H9 (cell line): ENCODE measurements around the gene SRL. TPM values are rescaled to one million over a fixed set of nuclear protein-coding genes. Genes with fewer than 3 reads are reported as not detected.

ENCODE experiments used
- DNase-seq: peaks from one replicate; pipeline ENCODE4 v3.0.0-alpha.2; 2017
- H2AFZ ChIP-seq: one replicate; pipeline ENCODE4 v1.6.1; 2013; ENCODE audit warnings: mild to moderate bottlenecking, low read length, control low read depth, moderate library complexity
- H2AK5ac ChIP-seq: 2 replicates; pipeline ENCODE4 v1.6.1; 2013; ENCODE audit warnings: low read length, control low read depth, mixed read lengths; ENCODE audit not compliant: insufficient read length
- H2BK120ac ChIP-seq: one replicate; pipeline ENCODE4 v1.6.1; 2013; ENCODE audit warnings: low read depth, mild to moderate bottlenecking, low read length, control low read depth, inconsistent platforms; ENCODE audit not compliant: poor library complexity, severe bottlenecking
- H2BK12ac ChIP-seq: 2 replicates; pipeline ENCODE4 v1.6.1; 2013; ENCODE audit warnings: low read length, control low read depth, mixed read lengths, low read depth; ENCODE audit not compliant: insufficient read length
- H2BK15ac ChIP-seq: 2 replicates; pipeline ENCODE4 v1.6.1; 2013; ENCODE audit warnings: low read depth, low read length, control low read depth
- H2BK20ac ChIP-seq: one replicate; pipeline ENCODE4 v1.6.1; 2013; ENCODE audit warnings: low read depth, mild to moderate bottlenecking, low read length, control low read depth, inconsistent platforms; ENCODE audit not compliant: poor library complexity, severe bottlenecking
- H2BK5ac ChIP-seq: 2 replicates; pipeline ENCODE4 v1.6.1; 2013; ENCODE audit warnings: low read length, control low read depth, mixed read lengths; ENCODE audit not compliant: insufficient read length
- H3K14ac ChIP-seq: 2 replicates; pipeline ENCODE4 v1.6.1; 2013; ENCODE audit warnings: low read length, control low read depth; ENCODE audit not compliant: insufficient read depth
- H3K18ac ChIP-seq: 2 replicates; pipeline ENCODE4 v1.6.1; 2013; ENCODE audit warnings: low read depth, mild to moderate bottlenecking, mixed read lengths, low read length, control low read depth; ENCODE audit not compliant: insufficient read length
- H3K23ac ChIP-seq: 2 replicates; pipeline ENCODE4 v1.6.1; 2013; ENCODE audit warnings: low read length, control low read depth, mixed read lengths, low read depth; ENCODE audit not compliant: insufficient read length
- H3K23me2 ChIP-seq: 2 replicates; pipeline ENCODE4 v1.6.1; 2013; ENCODE audit warnings: low read depth, mild to moderate bottlenecking, mixed read lengths, low read length, control low read depth; ENCODE audit not compliant: insufficient read length, poor library complexity, severe bottlenecking
- H3K27ac ChIP-seq: 2 replicates; pipeline ENCODE4 v1.5.1; 2013; ENCODE audit warnings: low read length, control low read depth, mixed read lengths, low read depth; ENCODE audit not compliant: insufficient read length
- H3K27me3 ChIP-seq: 2 replicates; pipeline ENCODE4 v1.6.1; 2013; ENCODE audit warnings: low read length, control low read depth, inconsistent platforms; ENCODE audit not compliant: insufficient read depth
- H3K4ac ChIP-seq: 2 replicates; pipeline ENCODE4 v1.6.1; 2013; ENCODE audit warnings: low read depth, mild to moderate bottlenecking, control low read depth, inconsistent platforms, low read length, moderate library complexity
- H3K4me1 ChIP-seq: 2 replicates; pipeline ENCODE4 v1.6.1; 2013; ENCODE audit warnings: low read length, control low read depth, inconsistent platforms; ENCODE audit not compliant: insufficient read depth
- H3K4me2 ChIP-seq: 2 replicates; pipeline ENCODE4 v1.6.1; 2013; ENCODE audit warnings: low read length, control low read depth, mixed read lengths; ENCODE audit not compliant: insufficient read length, insufficient read depth
- H3K56ac ChIP-seq: 2 replicates; pipeline ENCODE4 v1.6.1; 2013; ENCODE audit warnings: low read depth, mild to moderate bottlenecking, mixed read lengths, low read length, control low read depth; ENCODE audit not compliant: insufficient read length
- H3K79me1 ChIP-seq: 2 replicates; pipeline ENCODE4 v1.6.1; 2013; ENCODE audit warnings: low read depth, mild to moderate bottlenecking, moderate library complexity, low read length, control low read depth, inconsistent platforms; ENCODE audit not compliant: insufficient read depth, poor library complexity, severe bottlenecking
- H3K79me2 ChIP-seq: 2 replicates; pipeline ENCODE4 v1.6.1; 2013; ENCODE audit warnings: low read length, control low read depth, inconsistent platforms; ENCODE audit not compliant: insufficient read depth
- H3K9ac ChIP-seq: 2 replicates; pipeline ENCODE4 v1.6.1; 2013; ENCODE audit warnings: low read length, control low read depth, mixed read lengths; ENCODE audit not compliant: insufficient read length; ENCODE audit errors: extremely low read depth
- H3K9me3 ChIP-seq: one replicate; pipeline ENCODE4 v1.6.1; 2013; ENCODE audit warnings: low read depth, low read length, inconsistent platforms; ENCODE audit not compliant: control insufficient read depth
- H3T11ph ChIP-seq: one replicate; pipeline ENCODE4 v1.6.1; 2013; ENCODE audit warnings: mild to moderate bottlenecking, low read length, control low read depth, inconsistent platforms
- H4K20me1 ChIP-seq: one replicate; pipeline ENCODE4 v1.6.1; 2013; ENCODE audit not compliant: control insufficient read depth, insufficient read length, insufficient read depth
- H4K5ac ChIP-seq: 2 replicates; pipeline ENCODE4 v1.6.1; 2013; ENCODE audit warnings: low read depth, mild to moderate bottlenecking, mixed read lengths, low read length, control low read depth; ENCODE audit not compliant: insufficient read length
- H4K8ac ChIP-seq: replicated peaks from 2 replicates; pipeline ENCODE4 v1.6.1; 2013; ENCODE audit warnings: low read length, control low read depth, mixed read lengths, low read depth; ENCODE audit not compliant: insufficient read length
- H4K91ac ChIP-seq: 2 replicates; pipeline ENCODE4 v1.6.1; 2013; ENCODE audit warnings: low read depth, mild to moderate bottlenecking, moderate library complexity, mixed read lengths, low read length, control low read depth; ENCODE audit not compliant: insufficient read length
- H3K27ac Mint-ChIP-seq, 3 experiments: 2 replicates in 2 of 3; 3 replicates in 1 of 3; pipeline ENCODE4 v1.8.0; 2020 to 2021; ENCODE audit warnings: mixed read lengths in 3 of 3, mild to moderate bottlenecking in 1 of 3, moderate library complexity in 1 of 3
- H3K27me3 Mint-ChIP-seq: 2 replicates; pipeline ENCODE4 v1.8.0; 2021; ENCODE audit warnings: low read depth, mild to moderate bottlenecking, moderate library complexity, mixed read lengths
- H3K36me3 Mint-ChIP-seq, 3 experiments: 2 replicates in 2 of 3; 3 replicates in 1 of 3; pipeline ENCODE4 v1.8.0; 2020 to 2021; ENCODE audit warnings: low read depth in 3 of 3, mixed read lengths in 3 of 3; ENCODE audit not compliant: insufficient read depth in 1 of 3
- H3K4me1 Mint-ChIP-seq, 2 experiments: 2 replicates each; pipeline ENCODE4 v1.8.0; 2020; ENCODE audit warnings: mixed read lengths in 2 of 2
- H3K4me3 Mint-ChIP-seq, 2 experiments: 2 replicates in 1 of 2; 3 replicates in 1 of 2; pipeline ENCODE4 v1.8.0; 2020 to 2021; ENCODE audit warnings: mild to moderate bottlenecking in 2 of 2, mixed read lengths in 2 of 2, moderate library complexity in 1 of 2
- H3K9me3 Mint-ChIP-seq, 2 experiments: 2 replicates in 1 of 2; 3 replicates in 1 of 2; pipeline ENCODE4 v1.8.0; 2020; ENCODE audit warnings: mild to moderate bottlenecking in 2 of 2, mixed read lengths in 2 of 2, moderate library complexity in 1 of 2
- WGBS: extraction: QIAGEN DNeasy Blood & Tissue Kit; methylation state at CpG from one replicate; pipeline ENCODE4 v1.1.7; 2013; ENCODE audit warnings: missing lambda C conversion rate, low lambda C conversion rate, mixed read lengths; ENCODE audit not compliant: insufficient read length; ENCODE audit errors: extremely low coverage; 5-methylcytosine and 5-hydroxymethylcytosine counted together
- total RNA-seq: library from RNA; stranded (reverse); gene quantifications from 2 replicates; pipeline ENCODE4 v1.2.1, GENCODE V29; 2021
- TF ChIP-seq, protein P1 (sequence below): fragments of 200-600 bp; sonication (generic); conservative IDR thresholded peaks from 3 replicates; pipeline ENCODE4 v1.8.0; 2021; ENCODE audit warnings: antibody characterized with exemption, mild to moderate bottlenecking

Gene SRL
- total RNA-seq, 1 experiment from 2014 or later, result not detected

DNA sequence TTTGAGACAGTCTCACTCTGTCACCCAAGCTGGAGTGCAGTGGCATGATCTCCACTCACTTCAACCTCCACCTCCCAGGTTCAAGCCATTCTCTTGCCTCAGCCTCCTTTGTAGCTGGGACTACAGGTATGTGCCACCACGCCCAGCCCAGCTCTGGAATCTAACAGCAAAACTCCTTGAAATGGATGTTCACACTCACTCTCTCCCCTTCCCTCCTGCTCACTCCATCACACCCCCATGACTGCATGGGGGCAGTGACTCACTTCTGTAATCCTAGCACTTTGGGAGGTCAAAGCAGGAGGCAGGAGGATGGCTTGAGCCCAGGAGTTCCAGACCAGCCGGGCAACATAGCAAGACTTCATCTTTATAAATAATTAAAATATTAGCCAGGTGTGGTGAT, 42.1 kb upstream of the SRL start:
- Histone ChIP-seq H2AFZ (no peak overlapping the region), H3K79me2 (no peaks in the 10 kb centered on the region), H2BK12ac (no peak overlapping the region), H4K20me1 (no peaks in the 10 kb centered on the region), H3T11ph (no peak overlapping the region), H4K91ac (no peak overlapping the region), H3K27ac (no peak overlapping the region), H3K18ac (no peak overlapping the region), H2BK5ac (no peak overlapping the region), H3K4me1 (no peaks in the 10 kb centered on the region), H3K9ac (no peak overlapping the region), H3K56ac (no peak overlapping the region), H2BK15ac (no peak overlapping the region), H4K5ac (no peak overlapping the region), H2BK20ac (no peak overlapping the region), H3K23me2 (no peaks in the 10 kb centered on the region), H2AK5ac (no peak overlapping the region), H4K8ac (no peak overlapping the region), H3K9me3 (no peaks in the 10 kb centered on the region), H2BK120ac (no peak overlapping the region), H3K4ac (no peak overlapping the region), H3K27me3 (no peaks in the 10 kb centered on the region), H3K4me2 (no peak overlapping the region), H3K79me1 (no peaks in the 10 kb centered on the region), H3K23ac (no peak overlapping the region), H3K14ac (no peak overlapping the region)
- DNase-seq, result no peak
- H3K27ac Mint-ChIP-seq, result no peak overlapping the region
- H3K36me3 Mint-ChIP-seq, result peaks cover 0 to 9% (median 4%) of the 10 kb centered on the region in 3 experiments; a peak in 5 of 7 replicates
- H3K27me3 Mint-ChIP-seq, result peaks cover 4% of the 10 kb centered on the region
- H3K4me1 Mint-ChIP-seq, result peaks cover 17 to 28% of the 10 kb centered on the region in 2 experiments
- H3K9me3 Mint-ChIP-seq, result peaks cover 6 to 15% of the 10 kb centered on the region in 2 experiments
- no peak overlapping the region for H3K4me3 Mint-ChIP-seq
- TF ChIP-seq, protein P1, sequence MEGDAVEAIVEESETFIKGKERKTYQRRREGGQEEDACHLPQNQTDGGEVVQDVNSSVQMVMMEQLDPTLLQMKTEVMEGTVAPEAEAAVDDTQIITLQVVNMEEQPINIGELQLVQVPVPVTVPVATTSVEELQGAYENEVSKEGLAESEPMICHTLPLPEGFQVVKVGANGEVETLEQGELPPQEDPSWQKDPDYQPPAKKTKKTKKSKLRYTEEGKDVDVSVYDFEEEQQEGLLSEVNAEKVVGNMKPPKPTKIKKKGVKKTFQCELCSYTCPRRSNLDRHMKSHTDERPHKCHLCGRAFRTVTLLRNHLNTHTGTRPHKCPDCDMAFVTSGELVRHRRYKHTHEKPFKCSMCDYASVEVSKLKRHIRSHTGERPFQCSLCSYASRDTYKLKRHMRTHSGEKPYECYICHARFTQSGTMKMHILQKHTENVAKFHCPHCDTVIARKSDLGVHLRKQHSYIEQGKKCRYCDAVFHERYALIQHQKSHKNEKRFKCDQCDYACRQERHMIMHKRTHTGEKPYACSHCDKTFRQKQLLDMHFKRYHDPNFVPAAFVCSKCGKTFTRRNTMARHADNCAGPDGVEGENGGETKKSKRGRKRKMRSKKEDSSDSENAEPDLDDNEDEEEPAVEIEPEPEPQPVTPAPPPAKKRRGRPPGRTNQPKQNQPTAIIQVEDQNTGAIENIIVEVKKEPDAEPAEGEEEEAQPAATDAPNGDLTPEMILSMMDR, result no peak
- no CpG with 5 or more reads among the region's 2 CpGs for WGBS
